Neuron (in vitro differentiated cells): ENCODE measurements around the gene SUGCT.

Source experiments
- H2AFZ ChIP-seq: one replicate; pipeline ENCODE4 v1.6.1; 2013; ENCODE audit warnings: low read depth, mild to moderate bottlenecking, inconsistent platforms, low read length, moderate library complexity
- H3K27me3 ChIP-seq: one replicate; pipeline ENCODE4 v1.6.1; 2013; ENCODE audit warnings: low read length; ENCODE audit not compliant: insufficient read depth
- H3K36me3 ChIP-seq: one replicate; pipeline ENCODE4 v1.6.1; 2013; ENCODE audit warnings: low read length; ENCODE audit not compliant: insufficient read depth
- H3K4me1 ChIP-seq: one replicate; pipeline ENCODE4 v1.6.1; 2013; ENCODE audit warnings: low read length; ENCODE audit not compliant: insufficient read depth
- H3K4me3 ChIP-seq: 2 replicates; pipeline ENCODE4 v1.5.1; 2013; ENCODE audit warnings: mild to moderate bottlenecking, low read length, moderate library complexity
- H3K9me3 ChIP-seq: one replicate; pipeline ENCODE4 v1.6.1; 2013; ENCODE audit warnings: low read length

The SUGCT gene

GRCh38 chr7:40866601-40867000 is 731.8 kb downstream of the SUGCT start:
- H3K27me3 ChIP-seq, result no peaks in the 10 kb centered on the region
- H3K36me3 ChIP-seq, result no peaks in the 10 kb centered on the region
- H3K9me3 ChIP-seq, result peaks cover 5% of the 10 kb centered on the region
- H3K4me1 ChIP-seq, result peaks cover 4% of the 10 kb centered on the region
- no peak overlapping the region for H3K4me3 ChIP-seq
- H2AFZ ChIP-seq, result no peak overlapping the region

GRCh38 chr7:40870108-40870507 is 735.3 kb downstream of the SUGCT start:
- H3K36me3 ChIP-seq, result no peaks in the 10 kb centered on the region
- H2AFZ ChIP-seq, result no peak overlapping the region
- H3K4me3 ChIP-seq, result no peak overlapping the region
- peaks cover 3% of the 10 kb centered on the region for H3K9me3 ChIP-seq
- peaks cover 4% of the 10 kb centered on the region for H3K4me1 ChIP-seq
- H3K27me3 ChIP-seq, result no peaks in the 10 kb centered on the region

GRCh38 chr7:40873248-40873647 is 738.4 kb downstream of the SUGCT start:
- Histone ChIP-seq H3K27me3 (no peaks in the 10 kb centered on the region), H3K4me3 (no peak overlapping the region), H3K4me1 (peaks cover 4% of the 10 kb centered on the region), H2AFZ (no peak overlapping the region), H3K9me3 (peaks cover 3% of the 10 kb centered on the region), H3K36me3 (no peaks in the 10 kb centered on the region)

GRCh38 chr7:40874756-40875155 is 740.0 kb downstream of the SUGCT start:
- no peaks in the 10 kb centered on the region for H3K36me3 ChIP-seq
- peaks cover 3% of the 10 kb centered on the region for H3K9me3 ChIP-seq
- peaks cover 4% of the 10 kb centered on the region for H3K4me1 ChIP-seq
- no peak overlapping the region for H3K4me3 ChIP-seq
- no peak overlapping the region for H2AFZ ChIP-seq
- no peaks in the 10 kb centered on the region for H3K27me3 ChIP-seq

- Histone ChIP-seq H2AFZ (no peak overlapping the region), H3K9me3 (no peaks in the 10 kb centered on the region), H3K27me3 (no peaks in the 10 kb centered on the region), H3K4me3 (no peak overlapping the region), H3K36me3 (no peaks in the 10 kb centered on the region), H3K4me1 (no peaks in the 10 kb centered on the region)
Measured at GRCh38 chr7:40876601-40877000, 741.8 kb downstream of the SUGCT start.

- Histone ChIP-seq H3K4me1 (no peaks in the 10 kb centered on the region), H3K9me3 (no peaks in the 10 kb centered on the region), H3K36me3 (no peaks in the 10 kb centered on the region), H2AFZ (no peak overlapping the region), H3K4me3 (no peak overlapping the region), H3K27me3 (no peaks in the 10 kb centered on the region)
Measured at GRCh38 chr7:40879941-40880543, 745.2 kb downstream of the SUGCT start.

- Histone ChIP-seq H3K36me3 (no peaks in the 10 kb centered on the region), H3K9me3 (no peaks in the 10 kb centered on the region), H2AFZ (no peak overlapping the region)
Measured at GRCh38 chr7:40880581-40880980, 745.8 kb downstream of the SUGCT start.

GRCh38 chr7:40881405-40881926 is 746.7 kb downstream of the SUGCT start:
- no peaks in the 10 kb centered on the region for H3K4me1 ChIP-seq

More at GRCh38 chr7:40880581-40880980, 745.8 kb downstream of the SUGCT start:
- no peak overlapping the region for H3K4me3 ChIP-seq
- no peaks in the 10 kb centered on the region for H3K27me3 ChIP-seq
- no peaks in the 10 kb centered on the region for H3K4me1 ChIP-seq

GRCh38 chr7:40882071-40882658 is 747.4 kb downstream of the SUGCT start:
- no peak overlapping the region for H3K4me3 ChIP-seq
- H2AFZ ChIP-seq, result no peak overlapping the region
- H3K4me1 ChIP-seq, result no peaks in the 10 kb centered on the region
- no peaks in the 10 kb centered on the region for H3K27me3 ChIP-seq
- H3K36me3 ChIP-seq, result no peaks in the 10 kb centered on the region
- H3K9me3 ChIP-seq, result no peaks in the 10 kb centered on the region

More at GRCh38 chr7:40881405-40881926, 746.7 kb downstream of the SUGCT start:
- Histone ChIP-seq H2AFZ (no peak overlapping the region), H3K36me3 (no peaks in the 10 kb centered on the region), H3K4me3 (no peak overlapping the region), H3K9me3 (no peaks in the 10 kb centered on the region), H3K27me3 (no peaks in the 10 kb centered on the region)

GRCh38 chr7:40883826-40884225 is 749.0 kb downstream of the SUGCT start:
- H3K4me3 ChIP-seq, result no peak overlapping the region
- no peak overlapping the region for H2AFZ ChIP-seq
- no peaks in the 10 kb centered on the region for H3K27me3 ChIP-seq
- no peaks in the 10 kb centered on the region for H3K4me1 ChIP-seq
- no peaks in the 10 kb centered on the region for H3K9me3 ChIP-seq
- no peaks in the 10 kb centered on the region for H3K36me3 ChIP-seq

- Histone ChIP-seq H3K36me3 (no peaks in the 10 kb centered on the region), H3K27me3 (no peaks in the 10 kb centered on the region), H3K9me3 (no peaks in the 10 kb centered on the region), H3K4me1 (no peaks in the 10 kb centered on the region), H3K4me3 (no peak overlapping the region), H2AFZ (no peak overlapping the region)
Measured at GRCh38 chr7:40884241-40884640, 749.4 kb downstream of the SUGCT start.

GRCh38 chr7:40885503-40885902 is 750.7 kb downstream of the SUGCT start:
- Histone ChIP-seq H3K9me3 (peaks cover 3% of the 10 kb centered on the region), H2AFZ (no peak overlapping the region), H3K36me3 (no peaks in the 10 kb centered on the region), H3K27me3 (no peaks in the 10 kb centered on the region), H3K4me1 (no peaks in the 10 kb centered on the region), H3K4me3 (no peak overlapping the region)

- H3K27me3 ChIP-seq, result no peaks in the 10 kb centered on the region
- H3K36me3 ChIP-seq, result no peaks in the 10 kb centered on the region
- no peak overlapping the region for H2AFZ ChIP-seq
- H3K4me3 ChIP-seq, result no peak overlapping the region
- no peaks in the 10 kb centered on the region for H3K4me1 ChIP-seq
- peaks cover 4% of the 10 kb centered on the region for H3K9me3 ChIP-seq
Measured at GRCh38 chr7:40887099-40887498, 752.3 kb downstream of the SUGCT start.
